Measurements from ENCODE around the gene SOBP.

SOBP gene

GRCh38 chr6:107539849-107540464 is 50.0 kb downstream of the SOBP start:
- in situ Hi-C loops (cut with MboI; ENCODE audit: low pct_unique_long_range_greater_than_20kb, low sequenced_read_pairs, unreplicated experiment) = no loop called here
- TF ChIP-seq, protein P1, sequence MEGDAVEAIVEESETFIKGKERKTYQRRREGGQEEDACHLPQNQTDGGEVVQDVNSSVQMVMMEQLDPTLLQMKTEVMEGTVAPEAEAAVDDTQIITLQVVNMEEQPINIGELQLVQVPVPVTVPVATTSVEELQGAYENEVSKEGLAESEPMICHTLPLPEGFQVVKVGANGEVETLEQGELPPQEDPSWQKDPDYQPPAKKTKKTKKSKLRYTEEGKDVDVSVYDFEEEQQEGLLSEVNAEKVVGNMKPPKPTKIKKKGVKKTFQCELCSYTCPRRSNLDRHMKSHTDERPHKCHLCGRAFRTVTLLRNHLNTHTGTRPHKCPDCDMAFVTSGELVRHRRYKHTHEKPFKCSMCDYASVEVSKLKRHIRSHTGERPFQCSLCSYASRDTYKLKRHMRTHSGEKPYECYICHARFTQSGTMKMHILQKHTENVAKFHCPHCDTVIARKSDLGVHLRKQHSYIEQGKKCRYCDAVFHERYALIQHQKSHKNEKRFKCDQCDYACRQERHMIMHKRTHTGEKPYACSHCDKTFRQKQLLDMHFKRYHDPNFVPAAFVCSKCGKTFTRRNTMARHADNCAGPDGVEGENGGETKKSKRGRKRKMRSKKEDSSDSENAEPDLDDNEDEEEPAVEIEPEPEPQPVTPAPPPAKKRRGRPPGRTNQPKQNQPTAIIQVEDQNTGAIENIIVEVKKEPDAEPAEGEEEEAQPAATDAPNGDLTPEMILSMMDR (IDR thresholded peaks at IDR 0.05; ENCODE audit: extremely low read depth, insufficient read depth, missing control alignments) = no peak

DNA sequence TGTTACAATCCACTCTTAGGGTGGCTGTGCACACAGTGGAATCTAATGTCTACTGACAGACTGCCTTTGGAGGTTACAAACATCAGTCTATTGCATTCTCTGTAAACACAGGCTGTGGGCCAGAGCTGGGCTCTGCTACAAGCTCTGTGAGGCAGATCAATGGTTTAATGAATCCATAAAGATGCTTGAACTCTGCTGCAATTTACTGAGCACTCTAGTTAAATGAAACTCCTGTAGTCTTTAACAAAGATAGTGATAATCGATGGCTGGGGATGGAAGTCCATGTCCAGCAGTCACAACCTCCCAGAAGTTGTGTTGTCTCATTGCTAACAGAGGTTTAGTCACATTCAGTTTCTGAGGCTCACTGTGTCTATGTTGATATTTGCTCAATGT is 50.5 kb downstream of the SOBP start:
- TF ChIP-seq, protein P1 (IDR thresholded peaks at IDR 0.05; ENCODE audit: extremely low read depth, insufficient read depth, missing control alignments) = no peak
- in situ Hi-C loops (cut with MboI; ENCODE audit: low pct_unique_long_range_greater_than_20kb, low sequenced_read_pairs, unreplicated experiment) = no loop called here

More at GRCh38 chr6:107539849-107540464, 50.0 kb downstream of the SOBP start:
- DNase-seq (ENCODE audit: low spot score) = no peak

DNA sequence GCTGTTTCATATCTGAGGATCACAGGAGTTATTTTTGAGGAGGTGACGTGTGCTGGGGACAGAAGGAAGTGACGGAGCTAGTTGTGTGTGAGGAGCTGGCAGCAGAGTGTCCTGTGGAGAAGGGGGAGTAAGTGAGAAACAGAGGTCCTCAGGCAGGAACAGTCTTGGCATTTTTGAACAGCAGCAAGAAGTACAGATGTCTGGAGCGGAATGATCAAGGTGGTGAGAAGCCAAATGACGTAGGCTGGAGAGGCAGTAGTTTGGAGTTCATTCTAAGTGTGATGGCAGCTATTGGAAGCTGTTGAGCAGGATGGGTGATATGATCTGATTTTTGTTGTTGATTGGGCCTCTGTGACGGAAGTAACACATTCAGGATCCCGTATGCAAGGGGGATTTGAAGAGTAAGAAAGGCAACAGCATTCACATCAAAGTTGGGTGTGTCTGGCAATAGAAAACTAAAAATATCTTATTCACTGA is 52.3 kb downstream of the SOBP start:
- TF ChIP-seq, protein P1 (IDR thresholded peaks at IDR 0.05; ENCODE audit: extremely low read depth, insufficient read depth, missing control alignments) = no peak
- no peak for DNase-seq (ENCODE audit: low spot score)
- in situ Hi-C loops (cut with MboI; ENCODE audit: low pct_unique_long_range_greater_than_20kb, low sequenced_read_pairs, unreplicated experiment) = no loop called here

More for the DNA sequence above, 50.5 kb downstream of the SOBP start:
- no peak for DNase-seq (ENCODE audit: low spot score)

DNA sequence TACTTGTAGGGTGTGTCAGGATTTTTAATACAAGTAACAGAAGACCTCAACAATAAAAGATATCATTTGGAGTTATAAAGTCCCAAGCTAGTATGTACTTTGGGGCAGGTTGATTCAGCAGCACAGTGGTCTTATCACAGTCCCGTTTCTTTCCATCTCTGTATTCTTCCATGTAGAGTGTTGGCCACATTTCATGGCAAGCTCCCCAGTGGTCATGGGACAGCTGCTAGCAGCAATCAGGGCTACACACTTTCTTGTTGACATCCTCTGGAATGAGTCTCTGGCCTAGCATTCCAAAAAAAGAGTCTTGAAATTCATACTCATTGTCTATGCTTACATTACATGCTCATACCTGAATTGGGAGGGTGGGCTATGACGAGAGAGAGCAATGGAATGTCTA is 53.2 kb downstream of the SOBP start:
- in situ Hi-C loops (cut with MboI; ENCODE audit: low pct_unique_long_range_greater_than_20kb, low sequenced_read_pairs, unreplicated experiment) = no loop called here
- TF ChIP-seq, protein P1 (IDR thresholded peaks at IDR 0.05; ENCODE audit: extremely low read depth, insufficient read depth, missing control alignments) = no peak
- no peak for DNase-seq (ENCODE audit: low spot score)

GRCh38 chr6:107543567-107543966 is 53.6 kb downstream of the SOBP start:
- TF ChIP-seq, protein P1 (IDR thresholded peaks at IDR 0.05; ENCODE audit: extremely low read depth, insufficient read depth, missing control alignments) = no peak
- no peak for DNase-seq (ENCODE audit: low spot score)
- in situ Hi-C loops (cut with MboI; ENCODE audit: low pct_unique_long_range_greater_than_20kb, low sequenced_read_pairs, unreplicated experiment) = no loop called here

DNA sequence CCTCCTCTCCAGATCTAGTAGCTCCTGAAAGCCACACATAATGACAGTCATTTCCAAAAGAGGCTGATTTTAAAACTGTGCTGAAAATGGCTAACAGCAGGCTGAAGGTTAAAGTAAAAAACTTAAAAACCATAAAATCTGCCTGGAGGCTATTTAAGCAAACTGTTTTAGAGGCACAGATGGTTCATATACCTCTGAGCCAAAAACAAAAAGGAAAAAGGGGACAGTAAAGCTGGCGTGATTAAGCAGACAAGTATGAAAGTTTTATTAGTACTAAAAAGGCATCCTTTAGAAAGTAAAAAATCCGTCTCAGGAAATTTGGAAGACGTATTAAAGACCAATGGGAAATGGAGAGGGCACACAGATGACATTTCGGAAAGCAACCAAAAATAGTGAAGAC is 55.8 kb downstream of the SOBP start:
- no peak for DNase-seq (ENCODE audit: low spot score)
- in situ Hi-C loops (cut with MboI; ENCODE audit: low pct_unique_long_range_greater_than_20kb, low sequenced_read_pairs, unreplicated experiment) = no loop called here
- TF ChIP-seq, protein P1 (IDR thresholded peaks at IDR 0.05; ENCODE audit: extremely low read depth, insufficient read depth, missing control alignments) = no peak

Data from GM13977 (cell line).